T follicular helper cell (primary cell): ENCODE results near the gene TP53INP2.
"Not testable (repeated sequence)": the region's sequence is repeated elsewhere in the genome, so short reads cannot be mapped to it uniquely, and the experiment has no call there.

Experiments used
- DNase-seq: peaks from one replicate; pipeline ENCODE4 v3.0.0-alpha.2; 2020; ENCODE audit warnings: low read depth

Gene TP53INP2

DNA sequence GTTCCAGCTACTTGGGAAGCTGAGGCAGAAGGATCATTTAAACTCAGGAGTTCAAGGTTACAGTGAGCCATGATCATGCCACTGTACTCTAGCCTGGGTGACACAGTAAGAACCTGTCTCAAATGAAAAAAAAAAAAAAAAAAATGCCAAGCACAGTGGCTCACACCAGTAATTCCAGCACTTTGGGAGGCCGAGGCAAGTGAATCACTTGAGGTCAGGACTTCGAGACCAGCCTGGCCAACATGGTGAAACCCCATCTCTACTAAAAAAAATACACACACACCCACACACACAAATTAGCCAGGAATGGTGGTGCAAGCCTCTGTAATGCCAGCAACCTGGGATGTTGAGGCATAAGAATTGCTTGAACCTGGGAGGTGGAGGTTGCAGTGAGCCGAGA is 18.4 kb downstream of the TP53INP2 start:
- not testable (repeated sequence) for DNase-seq

DNA sequence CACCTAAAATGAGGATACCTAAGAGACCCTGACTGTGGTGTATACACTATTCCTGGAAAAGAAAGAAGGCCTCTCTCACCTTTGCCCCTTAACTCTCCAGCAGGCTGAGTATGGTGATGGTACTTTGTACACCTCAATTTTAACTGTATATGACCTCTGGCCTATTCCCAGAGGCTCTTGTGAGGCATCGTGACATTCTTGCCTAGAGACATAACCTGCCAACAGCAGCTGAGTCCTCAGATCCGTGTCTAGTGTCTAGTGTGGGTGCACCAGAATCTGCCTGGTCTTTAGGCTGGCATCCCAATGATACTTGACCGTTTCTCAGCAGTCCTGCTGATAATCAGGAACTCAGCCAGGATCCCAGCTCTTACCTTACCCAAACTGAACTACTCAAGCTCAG is 20.0 kb downstream of the TP53INP2 start:
- no peak for DNase-seq

DNA sequence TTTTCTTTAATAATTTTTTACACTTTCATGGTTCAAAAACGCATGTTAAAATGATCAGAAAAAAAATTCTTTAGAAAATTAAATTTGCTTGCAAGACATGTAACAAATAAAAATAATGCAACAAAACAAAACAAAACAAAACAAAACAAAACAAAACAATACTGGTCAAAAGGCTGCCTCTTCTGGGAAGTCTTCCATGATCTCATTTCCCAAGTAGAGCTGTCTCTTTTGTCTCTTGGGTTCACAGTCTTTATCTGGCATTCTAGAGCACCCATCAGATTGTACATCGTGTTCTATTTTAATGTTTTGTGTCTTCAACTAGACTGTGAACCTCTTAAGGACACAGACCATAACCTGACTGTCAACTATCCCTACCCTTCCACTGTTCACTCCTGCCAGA is 25.3 kb downstream of the TP53INP2 start:
- no peak for DNase-seq

DNA sequence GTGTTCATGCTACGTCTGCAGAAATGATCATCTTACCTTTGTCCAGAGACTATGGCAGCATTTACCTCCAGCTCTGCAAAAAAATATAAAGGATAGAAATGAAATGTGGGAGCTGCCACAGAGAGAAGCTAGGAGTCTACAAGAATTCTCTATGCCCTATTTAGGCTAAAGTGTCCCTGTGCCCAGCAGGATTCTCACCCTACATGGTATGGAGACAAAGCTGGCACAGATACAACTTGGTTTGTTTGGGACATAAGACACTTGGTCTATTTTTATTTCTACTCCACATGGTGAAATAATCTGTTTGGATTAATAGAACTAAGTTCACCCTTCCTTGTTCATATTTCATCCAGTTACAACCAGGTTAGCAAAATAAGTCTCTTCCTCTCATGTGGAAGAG is 28.4 kb downstream of the TP53INP2 start:
- no peak for DNase-seq

DNA sequence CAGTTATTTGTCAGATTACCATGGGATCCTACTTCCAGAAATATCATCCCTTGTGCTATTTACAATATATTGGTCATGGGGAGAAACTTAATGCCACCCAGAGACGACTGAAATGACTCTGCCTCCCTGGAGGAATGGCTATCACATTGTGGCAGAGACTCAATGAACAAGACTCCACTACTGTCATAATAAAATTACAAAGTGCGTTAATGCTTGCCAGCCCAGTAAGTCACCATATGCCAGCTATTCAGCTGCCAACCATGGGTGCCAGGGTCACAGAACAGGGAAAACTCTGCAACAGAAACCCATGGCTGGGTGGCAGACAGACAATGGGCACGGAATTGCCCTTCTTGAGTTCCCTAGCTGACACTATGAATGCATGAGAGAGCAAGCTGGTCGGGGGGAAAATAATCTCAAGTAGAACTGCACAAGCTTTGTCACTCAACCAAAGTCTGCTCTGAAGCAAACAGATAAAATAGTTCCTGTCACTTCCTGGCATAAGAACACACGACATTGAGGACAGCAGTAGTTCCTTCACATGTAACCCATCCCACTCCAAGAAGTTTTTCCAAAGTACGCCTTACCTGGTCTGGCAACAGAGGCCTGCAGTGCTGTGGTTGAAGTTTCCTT is 32.1 kb downstream of the TP53INP2 start:
- no peak for DNase-seq

DNA sequence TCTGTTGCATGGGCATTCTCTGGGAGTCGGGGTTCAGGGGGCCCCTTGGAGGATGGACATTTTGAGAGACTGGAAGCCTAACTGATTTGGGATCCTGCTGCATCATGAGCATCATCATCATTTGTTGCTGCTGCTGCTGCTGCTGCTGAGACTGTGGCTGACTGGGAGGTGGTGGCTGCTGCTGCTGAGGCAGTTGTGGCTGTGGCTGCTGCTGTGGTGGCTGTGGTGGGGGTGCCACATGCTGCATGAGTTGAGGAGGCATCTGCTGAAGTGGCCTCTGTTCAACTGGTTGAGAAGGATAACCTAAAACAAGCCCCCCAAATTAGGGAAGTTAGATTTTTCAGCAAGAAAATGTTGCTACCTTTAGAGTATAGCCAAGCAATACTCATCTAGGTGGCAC is 38.9 kb downstream of the TP53INP2 start:
- no peak for DNase-seq

DNA sequence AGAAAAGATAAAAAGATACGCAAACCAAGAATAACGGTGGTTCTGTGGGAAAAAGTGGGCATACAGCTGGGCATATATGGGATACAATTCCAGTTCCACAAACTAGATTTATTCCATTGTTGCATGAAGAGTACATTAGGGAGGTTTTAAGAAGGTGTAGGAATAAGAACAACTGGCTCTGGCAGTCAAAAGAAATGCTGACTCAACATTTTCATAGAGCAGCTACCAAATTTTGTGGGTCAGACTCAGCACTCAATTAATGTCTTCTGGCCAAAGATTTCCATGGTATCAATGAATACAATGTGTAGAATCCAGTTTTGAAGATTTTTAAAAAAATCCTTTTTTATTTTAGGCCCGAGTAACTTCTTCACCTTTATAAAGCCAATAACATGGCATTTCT is 40.2 kb downstream of the TP53INP2 start:
- no peak for DNase-seq

DNA sequence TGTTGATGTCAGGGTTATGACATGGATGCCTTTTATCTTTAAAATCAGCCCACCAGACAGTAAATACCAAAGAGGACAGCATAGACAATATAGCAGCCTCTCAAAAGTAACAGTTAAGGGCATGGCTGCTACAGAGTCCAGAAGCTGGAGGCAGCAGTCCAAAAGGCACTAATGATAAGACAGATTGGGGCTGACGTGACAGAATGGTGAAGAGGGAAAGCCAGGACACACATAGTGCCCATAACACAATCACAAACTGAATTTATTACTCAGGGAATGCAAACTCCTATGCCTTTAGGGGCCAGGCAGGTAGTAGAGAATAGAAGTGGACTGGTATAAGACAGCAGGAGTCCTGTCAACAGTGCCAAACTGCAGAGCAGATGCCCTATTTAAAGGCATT is 40.7 kb downstream of the TP53INP2 start:
- DNase-seq = no peak

DNA sequence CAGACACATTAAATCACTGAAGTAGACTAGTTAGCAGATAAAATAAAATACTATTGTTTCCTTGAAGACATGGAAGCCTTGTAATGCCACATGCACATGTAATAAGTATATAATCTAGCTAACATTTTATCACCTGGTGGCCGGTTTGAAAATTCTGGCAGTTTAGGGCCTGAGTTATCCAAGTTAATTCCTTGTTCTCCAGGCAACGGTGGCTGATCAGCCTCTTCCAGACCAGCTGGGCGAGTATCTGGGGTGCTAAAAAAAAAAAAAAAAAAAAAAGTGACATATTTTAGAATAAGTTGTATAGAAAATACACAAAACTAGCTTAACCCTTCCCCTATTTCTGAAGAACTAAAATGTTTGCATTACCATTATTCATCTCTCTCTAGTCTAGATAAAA is 42.5 kb downstream of the TP53INP2 start:
- DNase-seq = no peak

DNA sequence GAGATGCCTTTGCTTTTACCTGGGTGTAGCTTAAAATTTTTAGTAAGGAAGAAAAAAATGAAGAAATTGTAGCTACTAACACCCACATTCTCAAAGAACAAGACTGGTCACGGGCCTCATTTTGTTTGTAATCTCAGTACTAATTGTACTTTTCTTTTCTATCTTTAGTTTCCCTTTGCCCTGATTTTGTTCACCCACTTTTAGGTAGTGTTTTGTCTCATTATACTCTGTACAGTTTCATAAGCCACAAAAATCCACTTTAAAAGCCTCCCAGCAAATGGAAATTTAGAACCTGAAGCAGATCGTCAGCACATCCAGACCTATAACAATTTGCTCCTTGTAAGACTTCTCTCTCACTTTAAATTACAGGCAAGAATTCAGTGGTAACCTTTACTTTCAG is 43.3 kb downstream of the TP53INP2 start:
- no peak for DNase-seq

DNA sequence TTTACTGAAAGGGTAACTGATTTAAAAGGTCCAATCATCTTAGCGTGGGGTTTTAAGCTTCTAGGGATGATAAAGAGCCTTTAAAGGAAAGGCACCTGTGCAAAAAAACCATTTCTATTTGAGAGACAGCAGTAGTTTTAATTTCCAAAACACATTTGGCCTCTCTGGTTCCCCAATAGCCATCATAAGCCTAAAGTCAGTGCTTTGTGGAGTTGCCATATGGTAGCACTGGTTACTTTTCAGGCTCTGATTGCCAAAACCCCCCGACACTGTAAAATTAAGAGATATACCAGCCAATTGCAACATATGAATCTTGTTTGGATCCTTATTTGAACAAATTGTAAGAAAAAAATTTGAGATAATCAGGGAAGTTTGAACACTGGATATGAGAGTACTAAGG is 44.6 kb downstream of the TP53INP2 start:
- DNase-seq = no peak

DNA sequence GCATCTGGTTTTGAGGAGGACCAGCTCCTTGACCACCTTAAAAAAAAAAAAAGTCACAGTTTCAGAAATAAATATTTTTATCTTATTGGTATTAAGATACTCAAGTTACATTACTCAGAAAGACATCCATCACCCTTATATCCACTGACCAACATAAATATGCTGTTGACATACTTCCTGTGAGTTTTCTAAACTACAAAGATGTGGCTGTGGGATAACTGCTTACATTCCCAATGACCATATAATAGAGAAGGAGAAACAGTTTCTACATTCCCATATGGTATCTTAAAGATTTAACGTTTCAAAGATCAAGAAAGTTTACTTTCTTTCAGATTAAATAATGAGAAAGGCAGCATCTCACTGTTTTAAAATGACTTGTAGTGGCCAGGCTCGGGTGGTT is 46.3 kb downstream of the TP53INP2 start:
- no peak for DNase-seq

DNA sequence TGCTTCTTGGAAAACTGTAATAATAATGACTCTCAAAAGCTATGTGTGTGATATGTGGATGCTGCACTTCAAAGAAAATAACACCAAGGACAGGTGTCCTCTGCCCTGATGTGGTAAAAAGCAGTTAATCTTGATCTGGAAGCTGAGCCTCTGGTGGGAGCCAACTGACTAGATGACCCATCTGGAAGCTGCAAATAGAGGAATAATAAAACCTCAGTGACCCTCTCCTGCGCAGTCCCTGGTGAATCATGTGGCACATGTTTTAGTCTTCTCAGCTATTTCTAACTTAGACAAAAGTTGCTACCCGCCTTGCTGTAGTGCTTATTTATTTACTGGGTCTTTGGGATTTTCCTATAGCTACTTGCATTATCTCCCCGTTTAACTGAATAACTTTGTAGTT is 47.3 kb downstream of the TP53INP2 start:
- no peak for DNase-seq

DNA sequence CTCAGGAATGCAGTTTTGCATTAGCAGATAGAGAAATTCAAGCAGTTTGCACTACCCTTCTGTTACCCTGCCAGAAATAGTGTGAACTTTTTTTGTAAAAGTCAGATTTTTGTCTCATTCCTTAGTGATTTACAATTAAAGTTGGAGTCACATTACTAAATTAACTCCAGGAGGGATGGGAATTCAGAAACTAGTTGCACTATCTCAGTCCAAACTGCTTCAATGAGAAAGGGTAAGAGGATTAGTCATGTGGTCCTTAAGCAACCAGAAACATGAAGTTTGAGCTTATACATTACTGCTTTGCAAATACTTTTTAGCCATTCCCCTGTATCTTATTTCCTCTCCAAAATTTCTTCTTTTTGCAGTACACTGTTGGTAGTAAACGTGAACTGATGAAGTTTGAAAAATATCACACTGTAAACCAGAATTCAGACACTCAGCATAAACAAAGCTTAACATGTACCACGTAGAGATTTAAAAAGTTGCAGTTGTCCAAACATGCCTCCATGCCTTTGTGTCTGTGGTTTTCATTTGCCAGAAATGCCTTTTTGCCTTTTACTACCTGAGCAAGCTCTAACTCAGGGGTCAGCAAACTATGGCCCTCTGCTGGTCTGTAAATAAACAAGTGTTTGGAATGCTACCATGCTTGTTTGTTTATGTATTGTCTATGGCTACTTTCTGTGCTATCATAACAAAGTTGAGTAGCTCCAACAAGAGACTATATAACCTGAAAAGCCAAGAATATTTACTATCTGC is 49.7 kb downstream of the TP53INP2 start:
- DNase-seq = no peak

DNA sequence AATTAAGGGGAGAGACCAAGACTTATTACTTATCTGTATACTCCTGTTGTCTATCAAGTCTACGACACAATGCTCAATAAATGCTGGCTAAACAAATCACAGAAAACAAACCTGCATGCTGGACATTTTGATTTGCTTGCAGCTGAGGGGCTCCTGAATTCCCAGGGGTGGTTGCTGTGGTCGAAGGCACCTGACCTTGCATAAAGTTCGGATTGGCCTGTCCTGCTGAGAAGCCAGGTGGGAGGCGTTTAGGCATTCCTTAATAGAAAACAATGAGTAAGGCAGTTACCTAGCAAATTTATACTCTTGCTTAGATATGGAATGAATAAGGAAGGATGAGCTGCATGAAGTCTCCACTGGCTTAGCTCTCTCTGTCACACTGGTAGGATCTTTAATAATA is 50.5 kb downstream of the TP53INP2 start:
- no peak for DNase-seq

DNA sequence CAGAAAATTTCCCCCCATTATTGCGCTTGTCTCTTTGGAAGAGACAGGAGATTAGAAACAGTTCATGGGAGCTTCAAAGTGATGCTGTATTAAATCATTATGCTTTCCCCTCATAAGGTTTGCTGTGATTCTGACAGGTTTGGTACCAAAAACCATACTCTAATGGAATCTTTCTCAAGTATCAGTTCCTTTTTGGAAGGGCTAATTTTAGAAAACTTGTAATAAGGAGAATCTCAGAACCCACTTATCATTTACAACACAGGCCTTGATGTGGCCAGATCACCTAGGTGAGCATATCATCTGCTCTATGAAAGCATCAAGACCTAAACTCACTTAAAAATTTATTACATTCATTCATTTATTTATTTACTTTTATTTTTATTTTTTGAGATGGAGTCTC is 51.2 kb downstream of the TP53INP2 start:
- no peak for DNase-seq

DNA sequence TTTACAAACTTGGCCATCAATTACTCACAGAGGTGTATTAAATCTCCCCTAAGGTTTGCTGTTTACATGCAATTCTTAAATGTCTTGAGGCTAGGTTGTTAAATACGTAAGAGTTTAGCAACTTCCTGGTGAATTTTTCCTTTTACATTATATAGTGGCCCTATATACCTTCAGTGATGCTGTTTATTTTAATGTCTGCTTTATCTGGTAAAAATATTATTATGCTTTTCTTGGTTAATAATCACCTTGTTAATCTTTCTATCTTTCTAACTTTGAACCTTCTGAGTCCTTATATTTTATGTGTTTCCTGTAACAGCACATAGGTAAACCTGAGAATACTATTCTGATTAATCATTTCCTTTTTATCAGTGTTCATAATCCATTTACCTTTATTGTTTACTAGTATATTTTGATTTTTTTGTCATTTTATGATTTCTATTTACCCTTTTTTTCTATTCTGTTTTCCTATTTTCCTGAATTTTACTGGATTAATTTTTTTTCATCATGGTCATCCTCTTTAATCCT is 57.9 kb downstream of the TP53INP2 start:
- DNase-seq = no peak
